ENCODE measurements around the gene FERMT2.

The FERMT2 gene

GRCh38 chr14:52824462-52824861 is 126.4 kb downstream of the FERMT2 start:
- DNase-seq (ENCODE audit: low spot score): no peak

DNA sequence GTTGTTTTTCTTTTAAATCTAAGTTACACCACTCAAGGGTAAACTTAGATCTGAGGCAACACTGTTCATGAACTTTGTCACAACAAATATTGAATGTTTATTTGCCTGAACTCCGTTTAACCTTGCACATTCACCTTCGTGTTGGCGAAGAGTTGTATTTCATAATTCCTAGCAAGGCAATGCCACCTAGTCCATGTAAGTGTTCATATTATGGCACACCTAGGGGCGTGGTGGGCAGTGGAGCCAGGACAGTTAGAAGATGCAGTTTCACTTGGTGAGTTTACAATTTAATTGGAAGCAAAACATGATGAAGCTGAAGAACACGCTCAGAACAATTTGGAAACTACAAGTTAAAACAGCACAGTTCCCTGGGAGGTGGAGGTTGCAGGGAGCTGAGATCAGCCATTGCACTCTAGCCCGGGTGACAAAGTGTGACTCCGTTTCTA is 129.0 kb downstream of the FERMT2 start:
- DNase-seq (ENCODE audit: low spot score): no peak

- DNase-seq (ENCODE audit: low spot score): no peak
Measured at GRCh38 chr14:52808101-52808500, 142.7 kb downstream of the FERMT2 start.

Data from NAMALWA (cell line).